ENCODE measurements around the gene UPK3BL2. TPM values are rescaled to one million over a fixed set of nuclear protein-coding genes. Genes with fewer than 3 reads are reported as not detected.

Gene UPK3BL2
- 1.6 to 3.6 TPM (median 2.4 TPM) in 5 replicates for total RNA-seq (2022; extraction: Qiagen RNA extraction)

GRCh38 chr7:102543596-102543995 is at the start of gene UPK3BL2:
Gene UPK3BL2, minus strand, starts transcription at chr7:102543696. Its CDS starts 60 bp downstream, at chr7:102543636.

GRCh38 chr7:102572261-102573239 is 29.1 kb upstream of the UPK3BL2 start, which contains the start of gene POLR2J3:
Gene POLR2J3, minus strand, starts transcription at chr7:102572583. Its CDS starts 62 bp downstream, at chr7:102572521.

GRCh38 chr7:102550808-102551422 is 7.4 kb upstream of the UPK3BL2 start, which contains the start of gene SPDYE2:
Gene SPDYE2, plus strand, starts transcription at chr7:102551226. Its CDS starts 2,030 bp downstream, at chr7:102553256.

GRCh38 chr7:102517550-102518147 is 25.8 kb downstream of the UPK3BL2 start, which contains the start of gene RASA4B:
Gene RASA4B, minus strand, starts transcription at chr7:102517777. Its CDS starts 67 bp downstream, at chr7:102517710.

Other genes starting within 250 kb of the UPK3BL2 start
- not detected in 5 replicates for gene SPDYE6, start 187.3 kb downstream of the UPK3BL2 start, total RNA-seq (2022; extraction: Qiagen RNA extraction)
- 20.1 to 24.6 TPM (median 22.2 TPM) in 5 replicates for gene PRKRIP1, start 147.3 kb downstream of the UPK3BL2 start, total RNA-seq (2022; extraction: Qiagen RNA extraction)
- gene ORAI2, start 110.1 kb downstream of the UPK3BL2 start, total RNA-seq (2022; extraction: Qiagen RNA extraction): 22.7 to 40.0 TPM (median 33.5 TPM) in 5 replicates
- 9.0 to 12.7 TPM (median 10.7 TPM) in 5 replicates for gene ALKBH4, start 78.8 kb downstream of the UPK3BL2 start, total RNA-seq (2022; extraction: Qiagen RNA extraction)
- 22.2 to 32.5 TPM (median 30.2 TPM) in 5 replicates for gene LRWD1, start 78.7 kb downstream of the UPK3BL2 start, total RNA-seq (2022; extraction: Qiagen RNA extraction)
- gene POLR2J, start 64.8 kb downstream of the UPK3BL2 start, total RNA-seq (2022; extraction: Qiagen RNA extraction): 102 to 127 TPM (median 105 TPM) in 5 replicates
- 0.77 to 2.2 TPM (median 1.5 TPM) in 5 replicates for gene RASA4B, start 25.9 kb downstream of the UPK3BL2 start, total RNA-seq (2022; extraction: Qiagen RNA extraction)
- not detected in 5 replicates for gene SPDYE2, start 7.5 kb upstream of the UPK3BL2 start, total RNA-seq (2022; extraction: Qiagen RNA extraction)
- gene POLR2J3, start 28.9 kb upstream of the UPK3BL2 start, total RNA-seq (2022; extraction: Qiagen RNA extraction): 11.3 to 52.3 TPM (median 31.8 TPM) in 5 replicates
- 1.9 to 2.8 TPM (median 2.5 TPM) in 5 replicates for gene RASA4, start 73.1 kb upstream of the UPK3BL2 start, total RNA-seq (2022; extraction: Qiagen RNA extraction)
- gene UPK3BL1, start 99.1 kb upstream of the UPK3BL2 start, total RNA-seq (2022; extraction: Qiagen RNA extraction): 9.7 to 15.3 TPM (median 12.9 TPM) in 5 replicates
- not detected in 5 replicates for gene SPDYE2B, start 106.6 kb upstream of the UPK3BL2 start, total RNA-seq (2022; extraction: Qiagen RNA extraction)
- gene POLR2J2, start 128.0 kb upstream of the UPK3BL2 start, total RNA-seq (2022; extraction: Qiagen RNA extraction): 0.45 to 0.89 TPM (median 0.81 TPM) in 4 of 5 replicates, not detected in the other
- 5.5 to 7.8 TPM (median 6.2 TPM) in 5 replicates for gene FAM185A, start 205.3 kb upstream of the UPK3BL2 start, total RNA-seq (2022; extraction: Qiagen RNA extraction)

Data from A549 treated with Mapracorat at 1 μM for 4 hours (cell line).